HG03159 (cell line): ENCODE measurements around the gene GRB2.
"Not testable (repeated sequence)": the region's sequence is repeated elsewhere in the genome, so short reads cannot be mapped to it uniquely, and the experiment has no call there.

Experiments
- ATAC-seq: cut with Tn5 transposase; IDR thresholded peaks from one replicate; pipeline ENCODE4 v1.9.1; 2021; ENCODE audit warnings: mild to moderate bottlenecking, moderate library complexity; ENCODE audit not compliant: unreplicated experiment

GRB2 gene

GRCh38 chr17:75325827-75326225 lies 79.7 kb downstream of the GRB2 start:
- no peak for ATAC-seq

DNA sequence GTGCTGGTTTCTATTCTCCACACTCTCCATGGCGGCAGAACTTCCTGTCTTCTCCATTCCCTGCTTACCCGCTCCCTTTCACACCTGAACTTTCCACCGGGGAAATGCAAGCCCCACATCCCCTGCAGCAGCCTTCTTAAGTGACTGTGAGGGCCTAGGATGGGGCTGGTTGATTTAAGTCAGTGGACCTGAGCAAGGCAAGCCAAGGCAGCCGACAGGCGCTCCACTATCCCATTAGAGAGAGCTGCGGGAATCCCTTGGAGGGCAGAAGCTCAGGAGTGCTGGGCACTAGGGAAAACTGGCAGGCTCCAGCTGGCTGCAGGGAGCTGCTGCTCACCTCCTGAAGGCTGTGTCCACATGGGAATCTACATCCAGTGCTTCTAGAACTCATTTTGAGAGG lies 80.1 kb downstream of the GRB2 start:
- no peak for ATAC-seq

DNA sequence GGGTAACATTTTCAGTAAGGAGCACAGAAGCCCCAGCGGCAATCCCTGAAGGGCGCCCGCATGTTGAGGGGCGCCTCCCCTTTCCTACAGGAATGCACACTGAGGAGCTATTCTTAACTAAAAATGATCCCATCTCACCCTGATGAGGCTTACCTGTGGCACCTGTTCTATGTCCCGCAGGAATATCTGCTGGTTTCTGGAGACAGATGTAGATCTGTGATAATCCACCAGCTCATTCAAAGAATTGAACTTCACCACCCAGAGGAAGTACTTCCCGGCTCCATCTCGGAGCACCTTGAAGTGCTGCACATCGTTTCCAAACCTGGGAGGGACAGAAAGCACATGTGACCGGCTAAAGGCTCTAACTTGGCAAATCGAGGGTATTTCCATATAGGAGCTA lies 84.0 kb downstream of the GRB2 start:
- ATAC-seq: no peak

GRCh38 chr17:75319904-75320691 lies 85.4 kb downstream of the GRB2 start:
- ATAC-seq: peak; percentile 50

- no peak for ATAC-seq
Measured at GRCh38 chr17:75318615-75319222, 86.8 kb downstream of the GRB2 start.

- no peak for ATAC-seq
Measured at GRCh38 chr17:75318211-75318610, 87.3 kb downstream of the GRB2 start.

DNA sequence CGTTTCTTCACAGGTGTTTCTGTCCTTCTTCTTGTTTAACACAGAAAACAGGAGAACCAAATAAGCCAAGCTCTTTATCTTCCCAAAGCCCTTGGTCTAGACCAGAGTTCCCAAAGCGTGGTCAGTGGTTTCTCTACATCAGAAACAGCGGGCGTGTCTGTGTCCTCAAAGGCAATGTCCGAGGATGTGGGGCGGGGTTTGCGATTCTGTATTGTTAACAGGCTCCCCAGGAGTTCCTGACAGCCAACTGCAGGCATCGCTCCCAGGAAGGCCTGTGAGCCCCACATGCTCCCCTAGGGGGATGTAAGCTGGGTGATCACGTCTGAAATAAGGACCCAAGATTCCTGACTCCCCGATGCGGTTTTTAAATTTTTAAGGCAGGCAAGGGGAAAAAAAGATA lies 87.8 kb downstream of the GRB2 start:
- ATAC-seq: no peak

- no peak for ATAC-seq
Measured at GRCh38 chr17:75316253-75316652, 89.2 kb downstream of the GRB2 start.

DNA sequence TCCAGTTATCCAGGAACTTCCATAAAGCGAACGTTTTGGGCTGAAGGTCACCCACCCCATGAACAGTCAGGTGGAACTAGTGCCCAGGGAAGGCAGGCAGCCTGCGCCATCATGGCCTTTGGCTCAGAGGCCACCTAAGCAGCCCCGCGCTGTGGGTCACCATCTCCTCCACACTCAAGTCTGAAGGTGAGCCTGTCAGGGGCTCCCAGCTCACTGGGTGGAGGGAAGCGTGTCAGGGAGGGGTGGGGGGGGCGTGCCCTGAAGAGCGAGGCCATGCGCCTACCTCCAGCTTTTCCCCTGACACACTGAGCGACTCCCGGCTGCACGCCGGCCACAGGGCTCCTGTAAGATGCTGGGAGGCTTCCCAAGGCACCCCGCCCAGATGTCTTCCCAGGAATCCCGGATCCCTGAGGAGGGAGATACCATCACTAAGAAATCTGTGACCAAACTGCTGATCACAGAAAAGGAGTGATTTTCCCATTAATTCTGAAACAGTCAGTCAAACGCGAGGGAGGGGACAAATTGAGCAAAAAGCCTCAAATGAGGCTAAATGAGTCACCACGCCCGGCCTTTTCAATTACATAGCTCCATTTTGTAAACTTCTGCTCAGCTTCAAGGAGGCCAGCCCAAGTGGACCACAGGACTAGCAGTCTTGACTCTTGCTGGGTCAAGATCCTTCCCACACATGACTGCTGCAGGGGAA lies 89.8 kb downstream of the GRB2 start:
- no peak for ATAC-seq

DNA sequence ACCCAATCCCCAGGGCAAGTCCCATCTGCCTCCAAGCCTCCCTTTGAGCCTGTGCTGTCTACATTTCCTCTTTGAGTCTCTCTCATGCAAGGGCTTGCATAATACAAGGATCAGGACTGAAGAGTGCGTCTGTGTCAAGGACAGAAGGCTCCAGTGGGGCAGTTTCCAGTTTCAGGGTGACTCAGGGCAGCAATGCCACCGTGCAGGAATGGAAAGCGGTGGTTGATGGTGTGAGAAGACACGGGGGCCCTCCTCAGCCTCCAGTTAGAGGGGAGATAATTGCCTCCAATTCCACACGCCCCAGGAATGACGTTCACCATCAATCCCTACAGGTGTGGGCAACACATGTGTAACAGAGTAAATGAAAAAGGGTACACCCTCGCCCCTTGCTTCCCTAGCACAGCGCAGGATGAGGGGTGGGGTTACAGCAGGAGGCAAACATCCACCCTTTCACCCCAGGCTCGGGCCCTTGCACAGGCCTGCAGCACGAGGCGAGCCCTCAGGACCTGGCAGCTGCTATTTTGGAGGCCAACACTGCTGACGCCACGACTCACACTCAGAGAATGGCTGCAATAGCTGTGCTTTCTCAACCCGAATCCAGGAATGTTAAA lies 91.4 kb downstream of the GRB2 start:
- no peak for ATAC-seq

DNA sequence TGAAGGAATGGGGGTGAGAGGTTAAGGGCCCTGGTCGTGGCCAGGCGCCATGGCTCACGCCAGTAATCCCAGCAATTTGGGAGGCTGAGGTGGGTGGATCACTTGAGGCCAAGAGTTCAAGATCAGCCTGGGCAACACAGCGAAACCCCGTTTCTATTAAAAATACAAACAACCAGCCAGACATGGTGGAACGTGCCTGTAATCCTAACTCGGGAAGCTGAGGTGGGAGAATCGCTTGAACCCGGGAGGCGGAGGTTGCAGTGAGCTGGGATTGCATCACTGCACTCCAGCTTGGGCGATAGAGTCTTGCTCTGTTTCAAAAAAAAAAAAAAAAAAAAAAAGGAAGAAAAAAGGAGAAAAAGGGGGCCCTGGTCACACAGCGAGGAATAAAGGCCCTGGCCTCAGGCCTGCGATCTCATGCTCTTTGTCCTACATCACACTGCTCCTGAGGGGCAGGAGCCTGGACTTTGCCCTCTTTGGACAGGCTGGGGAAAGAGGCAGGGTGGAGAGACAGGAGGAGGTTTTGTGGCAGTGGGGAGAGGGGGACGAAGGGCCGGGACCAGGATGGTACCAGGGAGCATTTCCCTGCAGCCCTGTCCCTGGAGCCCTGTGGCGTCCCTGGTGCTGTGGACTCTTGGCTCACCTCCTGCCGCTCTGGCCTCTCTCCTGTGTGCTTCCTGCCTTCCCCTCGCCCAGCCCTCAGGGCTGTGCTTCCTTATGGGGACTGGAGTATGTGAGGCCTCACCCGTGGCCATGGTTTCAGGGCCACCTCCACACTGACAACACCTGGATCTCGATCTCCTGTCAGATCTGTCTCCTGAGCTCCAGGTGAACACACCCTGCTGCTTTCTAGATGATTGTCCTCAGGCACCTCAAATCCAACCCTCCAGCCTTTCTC lies 96.5 kb downstream of the GRB2 start:
- no peak for ATAC-seq

- no peak for ATAC-seq
Measured at GRCh38 chr17:75307957-75308731, 97.3 kb downstream of the GRB2 start.

DNA sequence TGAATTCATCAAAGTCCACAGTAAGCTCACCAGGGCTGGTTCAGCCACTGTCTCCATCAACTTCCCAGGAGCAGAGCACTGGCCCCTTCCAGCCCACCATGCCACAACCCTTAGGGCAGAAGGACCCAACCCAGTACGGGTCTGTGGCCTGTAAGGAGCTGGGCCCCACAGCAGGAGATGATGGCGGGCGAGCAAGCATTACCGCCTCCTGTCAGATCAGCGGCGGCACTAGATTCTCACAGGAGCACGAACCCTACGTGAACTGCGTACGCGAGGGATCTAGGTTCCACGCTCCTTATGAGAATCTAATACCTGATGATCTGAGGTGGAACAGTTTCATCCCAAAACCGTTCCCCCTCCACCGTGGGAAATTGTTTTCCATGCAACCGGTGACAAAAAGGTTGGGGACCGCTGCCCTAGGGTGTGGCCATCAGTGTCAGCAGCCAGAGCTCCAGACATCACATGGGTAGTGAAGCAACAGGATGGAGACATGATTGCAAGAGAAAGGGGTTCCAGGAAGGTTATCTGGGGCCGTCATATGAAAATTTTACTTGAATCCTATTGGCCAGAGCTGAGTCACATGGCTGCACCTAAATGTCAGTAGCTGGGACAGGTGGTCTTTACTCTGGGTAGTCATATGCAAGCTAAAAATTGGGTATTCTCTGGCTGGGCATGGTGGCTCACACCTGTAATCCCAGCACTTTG lies 103.8 kb downstream of the GRB2 start:
- no peak for ATAC-seq

DNA sequence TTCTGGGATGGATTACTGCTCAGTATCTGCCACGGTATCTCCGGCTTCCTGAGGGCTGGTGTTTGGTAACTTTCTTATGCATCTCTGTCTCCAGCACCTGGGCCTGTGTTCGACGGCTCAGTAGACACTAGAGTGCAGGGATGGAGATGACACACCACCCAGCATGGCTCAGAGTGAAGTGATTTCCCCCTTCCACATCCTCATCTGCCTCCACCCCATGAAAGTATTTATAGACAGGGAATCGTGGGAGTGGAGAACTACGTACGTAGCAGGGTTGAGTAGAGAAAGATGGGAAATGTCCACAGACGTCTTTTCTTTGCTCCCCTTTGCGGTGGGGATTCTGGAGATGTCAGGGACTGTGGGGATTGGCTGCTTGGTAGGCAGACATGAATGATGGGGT lies 104.4 kb downstream of the GRB2 start:
- ATAC-seq: no peak

DNA sequence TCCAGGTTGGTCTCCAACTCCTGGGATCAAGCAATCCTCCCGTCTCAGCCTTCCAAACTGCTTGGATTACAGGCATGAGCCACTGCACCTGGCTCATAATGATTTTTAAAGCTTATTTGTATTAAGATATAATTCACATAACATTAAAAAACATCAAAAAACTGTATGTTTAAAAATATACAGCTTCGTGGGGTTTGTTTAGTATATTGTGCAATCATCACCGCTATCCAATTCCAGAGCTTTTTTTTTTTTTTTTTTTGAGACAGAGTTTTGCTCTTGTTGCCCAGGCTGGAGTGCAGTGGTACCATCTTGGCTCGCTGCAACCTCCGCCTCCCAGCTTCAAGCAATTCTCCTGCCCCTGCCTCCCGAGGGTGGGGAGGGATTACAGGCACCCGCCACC lies 105.2 kb downstream of the GRB2 start:
- ATAC-seq: no peak

- ATAC-seq: peak; percentile 66
Measured at GRCh38 chr17:75295201-75296158, 110.0 kb downstream of the GRB2 start.

- ATAC-seq: not testable (repeated sequence)
Measured at GRCh38 chr17:75292810-75293448, 112.5 kb downstream of the GRB2 start.
